HEK293T (cell line): ENCODE measurements around the gene KRT34.

ENCODE experiments used
- ARNT ChIP-seq: fragments of 450-650 bp; IDR thresholded peaks from 2 replicates; pipeline ENCODE4 v1.6.1; 2017; ENCODE audit warnings: mild to moderate bottlenecking
- BHLHE40 ChIP-seq: fragments of 450-650 bp; IDR thresholded peaks from 2 replicates; pipeline ENCODE4 v1.6.1; 2016; ENCODE audit warnings: mild to moderate bottlenecking, moderate library complexity, borderline replicate concordance
- ELF4 ChIP-seq: fragments of 450-650 bp; IDR thresholded peaks from 2 replicates; pipeline ENCODE4 v1.6.1; 2017; ENCODE audit warnings: antibody characterized with exemption
- FOXK2 ChIP-seq: fragments of 450-650 bp; IDR thresholded peaks from 2 replicates; pipeline ENCODE4 v1.6.1; 2016; ENCODE audit warnings: mild to moderate bottlenecking
- FOXM1 ChIP-seq: fragments of 450-650 bp; IDR thresholded peaks from 2 replicates; pipeline ENCODE4 v1.6.1; 2017; ENCODE audit warnings: mild to moderate bottlenecking, borderline replicate concordance
- HDGF ChIP-seq: fragments of 450-650 bp; IDR thresholded peaks from 2 replicates; pipeline ENCODE4 v1.6.1; 2017; ENCODE audit warnings: antibody characterized with exemption, borderline replicate concordance
- NFRKB ChIP-seq: fragments of 450-650 bp; IDR thresholded peaks from 2 replicates; pipeline ENCODE4 v1.6.1; 2016; ENCODE audit warnings: mild to moderate bottlenecking, moderate library complexity
- SP1 ChIP-seq: fragments of 450-650 bp; IDR thresholded peaks from 2 replicates; pipeline ENCODE4 v1.6.1; 2017
- SUZ12 ChIP-seq: fragments of 450-650 bp; IDR thresholded peaks from 2 replicates; pipeline ENCODE4 v1.6.1; 2016; ENCODE audit warnings: mild to moderate bottlenecking
- TARDBP ChIP-seq: fragments of 450-650 bp; IDR thresholded peaks from 2 replicates; pipeline ENCODE4 v1.6.1; 2016
- ZNF384 ChIP-seq: fragments of 450-650 bp; IDR thresholded peaks from 2 replicates; pipeline ENCODE4 v1.6.1; 2016
- TF ChIP-seq, protein P1 (sequence below): fragments of 450-650 bp; IDR thresholded peaks from 2 replicates; pipeline ENCODE4 v1.6.1; 2016

DNA sequence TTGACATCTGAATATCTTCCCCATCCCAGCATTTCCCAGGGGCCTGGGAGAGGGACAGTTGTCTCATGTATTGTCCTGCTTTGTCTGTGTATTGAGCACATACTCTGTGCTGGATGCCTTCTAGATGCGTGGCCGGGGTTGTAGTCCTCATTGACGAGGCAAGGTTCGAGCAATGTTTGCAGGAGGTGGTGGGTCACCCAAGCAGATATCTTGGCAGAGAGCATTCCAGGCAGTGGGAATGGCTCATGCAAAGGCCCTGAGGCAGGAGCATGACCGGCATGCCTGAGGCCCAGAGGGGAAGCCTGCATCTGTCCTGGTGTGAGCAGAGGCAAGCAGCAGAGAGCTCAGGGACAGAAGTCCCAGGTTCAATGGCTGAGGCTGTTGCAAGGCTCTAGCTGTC, 49.0 kb downstream of the KRT34 start:
- TF ChIP-seq BHLHE40: no peak
- TF ChIP-seq ARNT: no peak
- no peak for TF ChIP-seq FOXM1
- TF ChIP-seq SP1: no peak
- TF ChIP-seq FOXK2: no peak
- TF ChIP-seq ELF4: no peak
- no peak for TF ChIP-seq NFRKB
- TF ChIP-seq, protein P1, sequence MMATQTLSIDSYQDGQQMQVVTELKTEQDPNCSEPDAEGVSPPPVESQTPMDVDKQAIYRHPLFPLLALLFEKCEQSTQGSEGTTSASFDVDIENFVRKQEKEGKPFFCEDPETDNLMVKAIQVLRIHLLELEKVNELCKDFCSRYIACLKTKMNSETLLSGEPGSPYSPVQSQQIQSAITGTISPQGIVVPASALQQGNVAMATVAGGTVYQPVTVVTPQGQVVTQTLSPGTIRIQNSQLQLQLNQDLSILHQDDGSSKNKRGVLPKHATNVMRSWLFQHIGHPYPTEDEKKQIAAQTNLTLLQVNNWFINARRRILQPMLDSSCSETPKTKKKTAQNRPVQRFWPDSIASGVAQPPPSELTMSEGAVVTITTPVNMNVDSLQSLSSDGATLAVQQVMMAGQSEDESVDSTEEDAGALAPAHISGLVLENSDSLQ: no peak
- no peak for TF ChIP-seq ZNF384
- TF ChIP-seq TARDBP: no peak
- no peak for TF ChIP-seq HDGF
- no peak for TF ChIP-seq SUZ12
